ELR (cell line): Measurements from ENCODE around the gene SLC40A1.

Experiments used
- DNase-seq: peaks from one replicate; pipeline ENCODE4 v3.0.0-alpha.2; 2015; ENCODE audit warnings: low read depth

Gene SLC40A1

GRCh38 chr2:189540551-189540950, 40.0 kb downstream of the SLC40A1 start:
- no peak for DNase-seq

GRCh38 chr2:189538402-189538801, 42.2 kb downstream of the SLC40A1 start:
- DNase-seq: no peak

- DNase-seq: no peak
Measured at GRCh38 chr2:189536830-189537229, 43.8 kb downstream of the SLC40A1 start.

GRCh38 chr2:189534854-189535832, 45.4 kb downstream of the SLC40A1 start:
- DNase-seq: peak; percentile 69

- DNase-seq: no peak
Measured at GRCh38 chr2:189533288-189534035, 47.1 kb downstream of the SLC40A1 start.

GRCh38 chr2:189530965-189531637, 49.5 kb downstream of the SLC40A1 start:
- DNase-seq: no peak

- DNase-seq: no peak
Measured at GRCh38 chr2:189528617-189529016, 52.0 kb downstream of the SLC40A1 start.

- DNase-seq: no peak
Measured at GRCh38 chr2:189527812-189528592, 52.6 kb downstream of the SLC40A1 start.

GRCh38 chr2:189527041-189527750, 53.4 kb downstream of the SLC40A1 start:
- no peak for DNase-seq

- DNase-seq: no peak
Measured at GRCh38 chr2:189526241-189526640, 54.3 kb downstream of the SLC40A1 start.

- DNase-seq: no peak
Measured at GRCh38 chr2:189524746-189525145, 55.8 kb downstream of the SLC40A1 start.

- no peak for DNase-seq
Measured at GRCh38 chr2:189522435-189523151, 58.0 kb downstream of the SLC40A1 start.

GRCh38 chr2:189521699-189522434, 58.7 kb downstream of the SLC40A1 start:
- DNase-seq: no peak

GRCh38 chr2:189519631-189520387, 60.8 kb downstream of the SLC40A1 start:
- DNase-seq: no peak

GRCh38 chr2:189517847-189518535, 62.6 kb downstream of the SLC40A1 start:
- peak; percentile 22 for DNase-seq

GRCh38 chr2:189516546-189516945, 64.0 kb downstream of the SLC40A1 start:
- DNase-seq: no peak

- no peak for DNase-seq
Measured at GRCh38 chr2:189515264-189515663, 65.3 kb downstream of the SLC40A1 start.

GRCh38 chr2:189514104-189514503, 66.5 kb downstream of the SLC40A1 start:
- DNase-seq: no peak
